ENCODE data around the gene NFKBIA.
A peak's percentile ranks its signal among the peaks of the same experiment; 100 is the strongest.
"Not testable (repeated sequence)": the region's sequence is repeated elsewhere in the genome, so short reads cannot be mapped to it uniquely, and the experiment has no call there.

Gene NFKBIA

DNA sequence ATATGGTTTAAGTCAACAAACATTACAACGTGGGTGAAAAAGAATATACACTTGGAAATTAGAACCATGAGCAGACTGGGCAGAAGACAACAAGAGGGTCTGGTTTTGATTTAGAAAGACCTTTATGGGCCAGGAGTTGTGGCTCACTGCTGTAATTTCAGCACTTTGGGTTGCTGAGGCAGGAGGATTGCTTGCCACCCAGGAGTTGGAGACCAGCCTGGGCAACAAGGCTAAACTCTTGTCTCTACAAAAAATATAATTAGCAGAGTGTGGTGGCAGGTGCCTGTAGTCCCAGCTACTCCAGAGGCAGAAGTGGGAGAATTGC is 2.7 kb upstream of the NFKBIA start:
- no peak for DNase-seq

DNA sequence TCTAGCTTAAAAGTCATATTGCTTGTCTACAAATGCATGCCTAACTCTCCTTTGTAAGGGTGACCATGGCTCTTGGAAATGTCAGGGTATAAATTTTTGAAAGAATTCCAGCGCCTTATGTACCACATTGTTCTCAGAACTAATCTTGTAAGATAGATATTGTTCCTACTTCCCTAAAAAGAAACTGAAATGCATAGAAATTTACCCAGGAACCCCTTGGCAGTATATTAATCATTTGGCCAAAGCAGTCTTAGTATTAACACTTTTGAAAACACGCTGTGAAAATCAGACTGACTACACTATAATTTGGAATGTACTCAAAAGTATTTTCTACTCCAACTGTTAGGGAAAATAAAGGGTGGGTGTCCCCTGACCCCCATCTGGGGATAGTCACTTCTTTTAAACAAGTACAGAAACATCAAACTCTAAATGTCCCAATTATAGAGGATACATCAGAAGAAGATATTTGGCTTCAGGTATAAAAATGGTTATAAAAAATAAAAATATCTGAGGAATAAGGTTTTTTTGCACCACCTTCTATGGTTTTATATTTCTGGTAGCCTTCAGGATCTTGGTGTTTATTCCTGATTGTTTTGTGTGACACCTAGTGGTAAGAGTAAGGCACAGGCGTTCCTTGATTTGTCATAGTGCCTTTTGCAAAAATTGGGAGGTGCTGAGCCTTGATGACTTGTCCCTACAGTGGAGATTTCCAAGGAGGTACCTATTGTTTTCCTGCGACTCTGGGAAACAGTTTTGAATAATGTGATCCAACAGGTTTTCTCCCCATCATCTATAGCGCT is 2.2 kb upstream of the NFKBIA start:
- peak; percentile 45 for DNase-seq

DNA sequence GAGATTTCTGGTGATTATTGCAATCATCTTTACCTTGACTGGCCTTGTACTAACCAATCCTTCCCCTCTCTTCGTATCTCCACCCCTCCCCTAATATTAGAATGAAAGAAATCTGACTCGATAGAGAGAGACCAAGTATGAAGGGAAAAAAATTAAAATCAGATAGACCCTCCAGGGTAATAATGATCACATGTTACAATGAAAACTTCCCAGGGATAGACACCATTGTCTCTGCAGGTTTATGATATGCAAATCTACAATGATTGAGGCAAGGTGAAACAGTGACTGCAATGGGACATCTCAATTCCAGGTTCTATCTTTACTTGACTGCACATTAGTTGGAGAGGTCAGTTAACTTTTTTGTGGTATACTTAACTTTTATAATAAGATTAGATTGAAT is 1.5 kb upstream of the NFKBIA start:
- no peak for DNase-seq

DNA sequence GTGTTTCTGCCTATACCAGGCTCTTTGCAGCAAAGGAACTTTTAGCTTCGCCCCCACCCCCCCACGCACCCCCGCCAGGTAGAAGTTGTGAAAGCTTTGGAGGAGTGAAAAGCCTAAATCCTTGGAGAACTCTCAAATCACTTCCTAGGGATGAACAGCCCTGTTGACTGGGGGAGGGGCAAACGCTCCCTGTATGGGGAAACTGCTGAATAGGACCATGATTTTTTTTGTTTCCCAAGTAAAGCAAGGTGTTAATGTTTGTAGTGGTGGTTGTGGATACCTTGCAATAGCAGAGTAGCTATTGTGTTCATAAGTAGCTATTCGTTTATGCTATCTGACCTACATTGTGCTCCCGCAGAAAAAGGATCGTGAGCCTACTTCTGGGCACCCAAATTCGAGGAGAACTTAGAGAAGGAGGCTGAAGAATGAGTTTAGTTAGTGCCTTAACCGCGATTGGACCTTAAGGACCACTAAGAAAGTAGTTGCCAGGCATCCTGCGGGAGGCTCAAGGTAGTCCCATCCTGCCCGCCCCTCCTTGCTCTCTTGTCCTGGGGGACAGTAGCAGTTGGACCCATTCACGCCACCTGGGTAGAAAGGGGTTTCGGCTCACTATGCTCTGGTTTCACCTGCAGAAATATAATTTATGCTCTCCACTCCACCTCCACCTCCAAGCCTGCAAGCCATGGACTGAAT is 901 bp upstream of the NFKBIA start:
- no peak for DNase-seq

DNA sequence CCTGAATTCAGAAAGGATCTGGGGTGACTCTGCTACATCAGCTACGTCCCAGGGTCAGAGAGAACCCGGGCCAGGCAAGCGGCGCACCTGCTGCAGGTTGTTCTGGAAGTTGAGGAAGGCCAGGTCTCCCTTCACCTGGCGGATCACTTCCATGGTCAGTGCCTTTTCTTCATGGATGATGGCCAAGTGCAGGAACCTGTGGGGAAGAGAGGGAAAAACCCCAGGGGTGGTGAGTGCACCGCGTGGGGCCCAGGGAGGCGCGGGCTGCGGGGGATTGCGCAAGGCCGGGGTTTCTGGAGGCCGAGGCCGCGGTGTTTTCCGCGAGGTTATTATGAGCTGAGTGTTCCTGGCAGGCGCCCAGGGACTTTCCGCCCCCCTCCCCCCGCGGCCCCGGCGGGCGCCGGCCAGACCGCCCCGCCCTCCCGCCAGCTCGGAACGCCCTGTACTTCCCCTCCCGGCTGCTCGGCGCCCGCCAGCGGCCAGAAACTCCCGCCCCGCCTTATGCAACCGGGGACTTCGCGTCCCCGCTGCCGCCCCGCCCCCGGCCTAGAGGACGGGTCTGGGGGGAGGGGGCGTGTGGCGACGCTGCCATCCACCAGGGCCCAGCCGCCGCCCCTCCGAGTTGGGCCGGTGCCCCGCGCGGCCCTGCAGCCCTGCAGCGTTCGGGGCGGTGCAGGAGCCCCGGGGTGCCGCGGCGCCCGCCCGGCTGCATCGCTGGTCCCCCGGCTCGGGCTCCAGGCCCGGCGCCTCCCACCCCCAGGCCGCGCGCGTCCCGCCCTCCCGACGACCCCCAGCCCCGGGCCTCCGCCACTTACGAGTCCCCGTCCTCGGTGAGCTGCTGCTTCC is 723 bp downstream of the NFKBIA start:
- DNase-seq = peak; percentile 93

DNA sequence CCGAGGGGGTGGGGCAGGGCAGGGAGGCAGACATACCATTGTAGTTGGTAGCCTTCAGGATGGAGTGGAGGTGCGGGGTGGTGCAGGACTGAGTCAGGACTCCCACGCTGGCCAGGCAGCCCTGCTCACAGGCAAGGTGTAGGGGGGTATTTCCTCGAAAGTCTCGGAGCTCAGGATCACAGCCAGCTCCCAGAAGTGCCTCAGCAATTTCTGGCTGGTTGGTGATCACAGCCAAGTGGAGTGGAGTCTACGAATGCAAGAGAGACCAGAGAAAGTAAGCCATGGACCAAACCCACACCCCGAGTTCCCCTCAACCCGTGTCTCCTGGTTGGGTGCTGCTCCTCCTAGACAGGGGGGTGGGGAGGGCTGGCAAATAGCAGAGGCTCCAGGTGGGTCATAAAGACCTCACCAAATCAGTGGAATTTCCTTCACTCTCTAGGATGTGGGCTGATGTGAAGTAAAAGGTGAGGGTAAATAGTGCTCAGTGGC is 1.4 kb downstream of the NFKBIA start:
- DNase-seq = peak; percentile 37

DNA sequence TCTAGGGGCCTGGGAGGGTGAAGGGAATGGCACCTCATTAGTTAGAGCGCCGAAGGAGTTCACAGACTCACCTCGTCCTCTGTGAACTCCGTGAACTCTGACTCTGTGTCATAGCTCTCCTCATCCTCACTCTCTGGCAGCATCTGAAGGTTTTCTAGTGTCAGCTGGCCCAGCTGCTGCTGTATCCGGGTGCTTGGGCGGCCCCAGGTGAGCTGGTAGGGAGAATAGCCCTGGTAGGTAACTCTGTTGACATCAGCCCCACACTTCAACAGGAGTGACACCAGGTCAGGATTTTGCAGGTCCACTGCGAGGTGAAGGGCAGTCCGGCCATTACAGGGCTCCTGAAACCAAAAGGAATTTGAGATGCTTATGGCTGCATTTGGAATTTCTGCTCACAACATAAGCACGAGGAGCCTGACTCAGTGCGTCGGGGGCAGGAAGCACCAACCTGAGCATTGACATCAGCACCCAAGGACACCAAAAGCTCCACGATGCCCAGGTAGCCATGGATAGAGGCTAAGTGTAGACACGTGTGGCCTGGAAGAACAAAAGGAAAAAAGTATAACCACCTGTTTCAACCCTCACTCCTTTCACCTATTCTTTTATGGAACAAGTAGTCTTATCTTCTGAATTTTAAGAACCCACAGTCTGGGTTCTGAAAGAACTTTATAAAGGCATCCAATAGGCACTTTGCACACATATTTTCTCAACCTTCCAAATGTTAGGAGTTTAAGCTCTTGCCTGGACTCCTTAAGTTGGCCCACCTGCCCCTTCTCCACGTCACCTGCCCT is 2.0 kb downstream of the NFKBIA start:
- DNase-seq = peak; percentile 53

DNA sequence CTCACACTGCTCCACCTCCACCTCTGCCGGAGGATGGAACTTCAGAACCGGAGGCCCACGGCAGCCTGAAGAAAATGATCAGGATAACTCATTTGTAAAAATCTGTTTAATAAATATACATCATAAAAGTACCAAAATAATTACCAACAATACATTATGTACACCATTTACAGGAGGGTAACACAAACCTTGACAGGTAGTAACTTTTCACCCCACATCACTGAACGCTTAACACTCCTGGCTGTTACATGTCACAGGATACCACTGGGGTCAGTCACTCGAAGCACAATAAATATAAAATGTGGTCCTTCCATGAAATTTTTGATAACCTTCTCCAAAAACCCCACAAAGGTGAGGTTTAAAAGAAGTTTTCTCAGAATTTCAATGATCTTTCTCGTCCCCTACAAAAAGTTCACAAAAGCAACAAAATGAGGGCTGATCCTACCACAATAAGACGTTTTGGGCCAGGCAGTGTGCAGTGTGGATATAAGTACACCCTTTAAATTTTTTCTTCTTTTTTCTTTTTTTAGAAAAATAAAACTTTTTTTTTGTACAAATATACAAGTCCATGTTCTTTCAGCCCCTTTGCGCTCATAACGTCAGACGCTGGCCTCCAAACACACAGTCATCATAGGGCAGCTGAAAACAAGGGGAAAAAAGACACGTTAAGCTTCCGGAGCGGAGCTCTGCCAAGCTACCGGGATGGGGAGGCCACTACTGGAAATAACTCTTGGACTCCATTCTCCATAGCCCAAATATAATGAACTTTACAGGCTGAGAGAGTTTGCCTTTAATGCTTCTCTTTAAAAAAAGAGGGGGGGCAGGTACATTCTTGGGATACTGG is 2.9 kb downstream of the NFKBIA start:
- peak; percentile 28 for DNase-seq

DNA sequence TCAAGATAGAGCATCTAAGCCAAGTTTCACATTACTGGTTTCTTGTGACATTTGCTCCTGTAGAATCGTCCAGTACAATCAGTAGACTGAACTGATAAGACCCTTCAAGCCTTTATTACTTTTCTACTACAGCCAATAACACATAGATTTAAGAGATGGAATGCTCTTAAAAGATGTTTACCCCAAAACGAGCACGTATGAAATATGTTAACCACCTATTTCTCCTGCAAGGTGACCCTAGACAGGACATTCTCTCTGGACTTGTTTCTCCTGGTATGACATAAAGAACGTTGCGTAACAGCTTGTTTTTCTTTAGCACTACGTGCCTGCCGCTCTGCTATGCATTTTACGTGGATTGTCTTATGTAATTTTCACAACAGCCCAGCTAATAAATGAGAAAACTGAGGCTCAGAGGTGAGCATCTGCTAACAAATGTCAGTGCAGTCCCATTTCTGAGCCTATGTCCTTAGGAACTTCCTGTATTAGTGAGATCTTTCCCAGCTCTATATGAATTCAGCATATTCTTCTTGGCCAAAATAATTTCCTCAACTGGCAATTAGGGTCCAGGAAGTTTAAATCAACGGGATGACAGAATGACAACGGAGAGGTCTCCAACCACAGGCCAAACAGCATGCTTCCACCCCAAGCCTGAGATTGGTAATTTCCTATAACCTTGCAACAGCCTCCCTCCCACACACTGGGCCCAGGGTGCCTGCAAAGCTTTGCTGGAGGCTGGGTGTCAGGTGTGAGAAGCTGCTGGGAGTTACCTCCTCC is 3.7 kb downstream of the NFKBIA start:
- peak; percentile 27 for DNase-seq

DNA sequence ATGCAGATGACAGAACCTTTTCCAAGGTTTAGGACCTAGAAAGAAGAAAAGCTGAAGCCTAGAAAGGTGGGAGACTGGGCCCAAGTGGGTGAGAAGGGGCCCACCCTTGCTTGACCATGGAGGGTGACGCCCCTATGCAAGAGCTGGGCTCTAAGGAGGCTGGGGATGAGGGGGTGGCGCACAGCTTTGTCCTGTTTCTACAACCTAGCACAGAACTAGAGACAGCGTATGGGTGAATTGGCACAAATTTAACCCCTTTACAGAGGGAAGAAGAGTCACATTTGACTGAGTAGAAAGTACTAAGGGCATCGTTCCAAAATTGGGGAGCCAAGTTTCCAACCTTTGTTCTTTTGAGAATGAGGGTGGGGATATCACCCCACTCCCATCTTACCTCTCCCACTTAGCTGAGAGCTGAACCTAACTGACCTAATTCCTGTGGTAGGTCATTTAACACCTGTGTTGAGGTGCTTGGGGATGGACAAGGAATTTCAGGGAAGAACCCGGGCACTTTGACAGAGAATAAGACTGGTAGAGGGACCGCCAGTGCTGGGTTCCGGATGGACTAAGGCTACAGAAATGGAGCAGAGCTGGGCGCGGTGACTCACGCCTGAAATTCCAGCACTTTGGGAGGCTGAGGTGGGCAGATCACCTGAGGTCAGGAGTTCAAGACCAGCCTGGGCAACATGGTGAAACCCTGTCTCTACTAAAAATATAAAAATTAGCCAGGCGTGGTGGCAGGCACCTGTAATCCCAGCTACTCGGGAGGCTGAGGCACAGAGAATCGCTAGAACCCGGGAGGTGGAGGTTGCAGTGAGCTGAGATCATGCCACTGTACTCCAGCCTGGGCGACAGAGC is 5.2 kb downstream of the NFKBIA start:
- peak; percentile 18 for DNase-seq

DNA sequence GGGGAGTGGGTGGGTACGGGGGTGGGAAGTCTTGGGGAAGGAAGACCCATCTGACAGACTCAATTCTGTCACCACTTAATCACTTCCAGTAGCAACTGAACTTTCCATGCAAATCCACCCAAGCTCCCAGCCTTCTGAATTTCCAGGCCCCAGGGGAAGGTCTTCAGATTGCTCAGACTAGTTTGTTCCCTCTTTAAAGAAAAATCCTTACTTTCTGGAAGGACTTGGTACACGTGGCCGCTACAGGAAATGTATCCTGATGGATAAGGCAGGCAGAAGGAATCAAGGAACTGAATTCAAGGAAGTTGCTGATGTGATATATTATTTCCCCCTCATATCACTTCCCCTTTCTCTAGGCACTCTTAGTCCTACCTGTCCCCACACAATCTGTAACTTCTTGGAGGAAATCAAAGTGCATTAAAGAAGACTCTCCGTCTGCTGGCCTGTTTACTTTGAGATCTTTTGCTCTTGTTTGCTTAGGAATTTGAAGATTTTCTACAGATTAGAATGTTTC is 6.4 kb downstream of the NFKBIA start:
- no peak for DNase-seq

DNA sequence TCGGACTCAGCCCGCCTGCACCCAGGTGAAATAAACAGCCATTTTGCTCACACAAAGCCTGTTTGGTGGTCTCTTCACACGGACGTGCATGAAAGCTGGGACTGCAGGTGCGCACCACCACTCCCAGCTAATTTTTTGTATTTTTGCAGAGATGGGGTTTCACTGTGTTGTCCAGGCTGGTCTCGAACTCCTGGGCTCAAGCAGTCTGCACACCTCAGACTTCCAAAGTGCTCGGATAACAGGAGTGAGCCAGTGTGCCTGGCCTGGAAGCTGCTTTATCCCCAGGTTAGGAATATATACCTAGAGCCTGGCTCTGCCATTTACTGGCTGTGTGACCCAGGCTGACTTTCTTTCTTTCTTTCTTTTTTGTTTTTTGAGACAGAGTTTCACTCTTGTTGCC is 7.9 kb downstream of the NFKBIA start:
- not testable (repeated sequence) for DNase-seq

DNA sequence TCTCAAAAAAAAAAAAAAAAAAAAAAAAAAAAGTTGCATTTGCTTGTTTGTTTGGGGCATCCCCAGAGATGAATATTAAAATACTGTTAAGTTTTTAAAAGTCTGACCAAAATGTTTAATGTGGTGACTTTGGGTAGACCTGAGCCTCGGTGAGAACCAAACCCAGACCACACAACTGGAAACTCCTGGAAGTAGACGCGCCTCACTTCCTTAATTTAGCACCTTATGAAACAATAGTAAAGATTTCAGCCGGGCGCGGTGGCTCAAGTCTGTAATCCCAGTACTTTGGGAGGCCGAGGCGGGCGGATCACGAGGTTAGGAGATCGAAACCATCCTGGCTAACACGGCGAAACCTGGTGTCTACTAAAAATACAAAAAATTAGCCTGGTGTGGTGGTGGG is 9.3 kb downstream of the NFKBIA start:
- DNase-seq = no peak

DNA sequence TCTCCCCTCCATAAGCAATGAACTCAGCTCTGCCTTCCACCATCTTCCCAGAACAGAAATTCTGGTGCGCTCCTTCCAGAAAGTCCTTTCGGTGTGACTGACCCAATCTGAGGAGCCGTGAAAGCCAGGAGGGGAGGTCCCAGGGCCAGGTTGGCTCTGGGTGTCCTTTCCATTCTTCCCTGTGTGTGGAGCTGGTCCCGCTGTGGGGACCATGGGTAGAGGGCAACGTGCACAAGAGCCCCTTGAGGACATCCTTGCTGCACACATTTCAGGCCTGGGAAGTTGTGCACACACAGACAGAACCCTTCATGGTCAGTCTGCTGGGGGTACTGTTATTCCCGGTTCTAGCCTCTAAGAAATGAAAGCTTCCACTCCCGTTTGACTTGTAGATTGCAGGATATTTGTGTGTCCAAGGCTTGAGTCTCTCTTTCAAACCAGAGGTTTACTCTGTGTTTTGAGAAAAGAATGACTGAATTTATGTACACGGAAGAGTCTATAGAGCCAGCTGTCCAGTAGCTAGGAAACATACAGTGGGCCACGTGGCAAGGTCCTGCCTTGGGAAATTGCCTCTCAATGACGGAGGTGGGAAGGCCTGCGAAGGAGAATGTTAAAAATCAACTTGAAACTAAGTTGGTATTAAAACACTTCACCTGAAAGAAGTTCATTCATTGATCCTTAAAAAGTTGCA is 10.1 kb downstream of the NFKBIA start:
- DNase-seq = no peak

DNA sequence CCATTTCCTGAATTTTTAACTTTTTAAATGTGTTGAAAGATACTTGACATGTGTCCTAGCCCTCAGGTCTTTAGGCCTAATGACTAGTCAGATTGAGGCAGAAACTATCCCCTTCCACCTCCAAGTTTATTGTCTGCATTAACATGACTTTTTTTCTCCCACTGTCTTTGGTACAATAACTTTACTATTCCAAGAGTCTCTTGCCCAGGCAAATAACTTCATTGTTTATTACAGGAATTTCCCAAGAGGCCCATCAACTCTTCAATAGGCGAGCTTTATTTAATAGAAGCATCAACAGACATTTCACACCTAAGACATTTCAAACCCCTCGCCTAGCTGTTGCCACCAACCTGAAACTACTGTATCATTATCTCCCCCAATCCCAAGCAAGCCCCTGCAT is 10.7 kb downstream of the NFKBIA start:
- DNase-seq = no peak

DNA sequence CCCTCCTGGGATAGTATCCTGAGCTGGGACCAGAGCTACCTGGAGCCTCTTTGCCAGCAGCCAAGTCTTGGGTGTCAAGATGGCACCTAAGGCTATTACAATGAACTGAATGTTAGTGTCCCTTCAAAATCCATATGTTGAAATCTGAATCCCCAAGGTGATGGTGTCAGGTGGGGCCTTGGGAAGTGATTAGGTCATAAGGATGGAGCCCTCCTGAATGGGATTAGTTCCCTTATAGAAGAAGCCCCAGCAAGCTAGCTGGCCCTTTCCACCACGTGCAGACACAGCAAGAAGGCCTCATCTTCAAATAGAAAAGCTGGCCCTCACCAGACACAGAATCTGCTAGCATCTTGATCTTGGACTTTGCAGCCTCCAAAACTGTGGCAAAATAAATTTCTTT is 12.4 kb downstream of the NFKBIA start:
- DNase-seq = no peak

DNA sequence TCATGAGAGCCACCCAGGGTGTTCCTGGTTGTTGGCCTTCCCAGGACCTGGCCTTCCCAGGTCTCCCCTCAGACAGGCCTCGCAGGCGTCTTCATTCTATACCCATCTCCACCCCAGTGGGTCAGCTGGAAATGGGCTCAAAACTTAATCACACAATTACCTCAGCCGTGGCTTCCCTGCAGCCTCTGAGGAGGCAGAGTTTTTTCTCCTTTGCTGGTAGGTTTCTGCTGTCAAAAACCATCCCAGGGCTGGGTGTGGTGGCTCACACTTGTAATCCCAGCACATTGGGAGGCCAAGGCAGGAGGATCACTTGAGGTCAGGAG is 13.2 kb downstream of the NFKBIA start:
- DNase-seq = no peak

DNA sequence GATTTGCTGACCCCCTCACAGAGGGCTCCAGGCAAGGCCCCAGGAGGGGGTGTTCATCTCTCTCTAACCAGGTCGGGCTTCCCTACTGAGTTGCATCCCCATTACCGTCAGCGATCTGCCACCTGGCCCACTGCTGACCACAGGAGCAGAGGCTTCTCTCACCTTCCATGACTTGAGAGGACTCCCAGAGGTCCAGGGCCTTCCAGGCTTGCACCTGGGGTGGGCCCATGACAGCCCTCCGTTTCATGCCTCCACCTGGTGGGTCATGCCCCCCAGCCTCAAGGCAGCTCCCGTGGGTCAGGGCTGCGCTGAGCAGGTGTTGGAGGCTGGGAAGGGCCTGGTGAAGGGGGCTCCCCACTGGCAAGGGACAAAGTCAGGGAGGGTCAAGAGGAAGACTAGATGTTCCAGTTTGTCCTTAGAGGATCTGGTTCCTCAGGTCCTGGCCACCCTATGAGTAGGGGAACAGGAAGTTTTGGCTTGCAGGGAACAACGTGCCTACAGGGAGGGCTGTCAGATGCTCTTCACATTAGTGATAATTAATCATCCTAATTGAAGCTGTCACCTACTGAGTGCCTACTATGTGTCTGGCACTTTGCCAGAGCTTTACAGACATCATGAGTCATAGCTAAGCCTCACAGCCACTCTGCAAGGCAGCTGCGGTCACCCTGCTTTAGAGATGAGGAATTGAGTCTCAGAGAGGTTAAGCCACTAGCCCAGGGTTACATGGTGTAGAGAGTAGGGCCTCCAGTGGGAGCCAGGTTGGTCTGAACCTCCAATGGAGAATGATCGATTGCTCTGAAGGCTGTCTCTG is 13.8 kb downstream of the NFKBIA start:
- no peak for DNase-seq

Measured in central memory CD4-positive, alpha-beta T cell (primary cell).